Measurements from ENCODE around the gene GABBR2. TPM values are rescaled to one million over a fixed set of nuclear protein-coding genes. Genes with fewer than 3 reads are reported as not detected.

Gene GABBR2
- total RNA-seq, 2 experiments from 2014 or later = not detected

DNA sequence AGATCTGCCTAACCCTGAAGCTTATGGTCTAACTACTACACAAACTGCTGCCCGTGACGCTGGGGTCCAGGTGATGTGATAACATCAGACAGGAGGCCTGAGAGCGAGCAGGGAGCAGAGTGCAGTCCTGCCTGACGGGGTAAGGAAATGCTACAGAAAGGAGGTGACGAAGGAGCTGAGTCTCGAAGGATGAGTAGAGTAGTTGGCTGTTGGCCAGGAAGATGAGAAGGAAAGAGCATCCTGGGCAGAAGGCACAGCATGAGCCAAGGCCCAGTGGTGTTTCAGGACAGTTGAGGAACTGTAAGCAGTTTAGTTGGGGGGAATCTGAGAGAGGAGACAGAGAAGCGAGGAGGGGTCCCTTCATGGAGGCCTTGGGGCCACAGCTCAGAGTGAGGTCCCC is 317.3 kb downstream of the GABBR2 start:
- Histone ChIP-seq H3K9me2 (ENCODE audit: insufficient read depth, low read length) (no peaks in the 10 kb centered on the region), H3K4me3 (ENCODE audit: low read depth, low read length, poor library complexity, severe bottlenecking) (no peak overlapping the region), H4K20me1 (ENCODE audit: insufficient read depth, low read length) (no peaks in the 10 kb centered on the region), H2AFZ (ENCODE audit: low read length) (no peak overlapping the region), H3K9me3 (ENCODE audit: low read length) (no peaks in the 10 kb centered on the region), H3K79me2 (ENCODE audit: insufficient read depth, low read depth, low read length) (no peaks in the 10 kb centered on the region), H3K4me1 (ENCODE audit: insufficient read depth, low read length, poor library complexity, severe bottlenecking) (no peaks in the 10 kb centered on the region), H3K36me3 (ENCODE audit: insufficient read depth, low read length) (no peaks in the 10 kb centered on the region), H3K4me2 (ENCODE audit: low read length) (no peak overlapping the region), H3K27ac (ENCODE audit: low read depth, low read length, poor library complexity, severe bottlenecking) (no peak overlapping the region)
- intact Hi-C loops (cut with micrococcal nuclease; ENCODE audit: unreplicated experiment) = loop anchor here (2.0 kb wide), 1 partner anchor 51 kb away; no protein-coding TSS in a partner anchor
- DNase-seq (ENCODE audit: low spot score) = no peak
- no TSS peak for BruUV-seq (replicated peaks)
- ChIA-PET POLR2A (no interaction called here), CTCF (ENCODE audit: unreplicated experiment) (interaction anchor here (0.6 kb wide), 1 partner anchor 12 kb away, joined by 3 read pairs; no protein-coding TSS in a partner anchor)
- TF ChIP-seq, protein P1, sequence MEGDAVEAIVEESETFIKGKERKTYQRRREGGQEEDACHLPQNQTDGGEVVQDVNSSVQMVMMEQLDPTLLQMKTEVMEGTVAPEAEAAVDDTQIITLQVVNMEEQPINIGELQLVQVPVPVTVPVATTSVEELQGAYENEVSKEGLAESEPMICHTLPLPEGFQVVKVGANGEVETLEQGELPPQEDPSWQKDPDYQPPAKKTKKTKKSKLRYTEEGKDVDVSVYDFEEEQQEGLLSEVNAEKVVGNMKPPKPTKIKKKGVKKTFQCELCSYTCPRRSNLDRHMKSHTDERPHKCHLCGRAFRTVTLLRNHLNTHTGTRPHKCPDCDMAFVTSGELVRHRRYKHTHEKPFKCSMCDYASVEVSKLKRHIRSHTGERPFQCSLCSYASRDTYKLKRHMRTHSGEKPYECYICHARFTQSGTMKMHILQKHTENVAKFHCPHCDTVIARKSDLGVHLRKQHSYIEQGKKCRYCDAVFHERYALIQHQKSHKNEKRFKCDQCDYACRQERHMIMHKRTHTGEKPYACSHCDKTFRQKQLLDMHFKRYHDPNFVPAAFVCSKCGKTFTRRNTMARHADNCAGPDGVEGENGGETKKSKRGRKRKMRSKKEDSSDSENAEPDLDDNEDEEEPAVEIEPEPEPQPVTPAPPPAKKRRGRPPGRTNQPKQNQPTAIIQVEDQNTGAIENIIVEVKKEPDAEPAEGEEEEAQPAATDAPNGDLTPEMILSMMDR (conservative IDR thresholded peaks at IDR 0.05; ENCODE audit: low read length) = no peak

DNA sequence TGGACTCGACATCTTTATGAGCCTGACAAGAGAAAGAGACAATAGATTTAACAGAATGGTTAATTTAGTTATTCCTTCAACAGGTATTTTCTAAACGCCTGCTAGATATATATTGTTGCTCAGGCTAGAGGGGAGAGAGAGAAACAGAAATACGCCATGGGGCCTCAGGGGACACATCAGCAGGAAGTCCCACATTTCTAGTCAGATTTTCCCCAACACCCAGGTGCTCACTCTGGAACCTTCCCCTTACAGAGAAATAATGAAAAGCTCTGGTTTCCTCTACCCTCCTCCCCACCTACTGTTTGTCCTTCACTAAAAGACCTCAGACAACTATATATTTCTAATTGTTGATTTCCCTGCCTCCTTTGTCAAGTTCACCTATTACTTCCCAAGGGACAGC is 323.0 kb downstream of the GABBR2 start:
- Histone ChIP-seq H3K27ac (ENCODE audit: low read depth, low read length, poor library complexity, severe bottlenecking) (no peak overlapping the region), H3K4me1 (ENCODE audit: insufficient read depth, low read length, poor library complexity, severe bottlenecking) (peaks cover 10% of the 10 kb centered on the region), H4K20me1 (ENCODE audit: insufficient read depth, low read length) (no peaks in the 10 kb centered on the region), H3K79me2 (ENCODE audit: insufficient read depth, low read depth, low read length) (no peaks in the 10 kb centered on the region), H3K4me2 (ENCODE audit: low read length) (no peak overlapping the region), H2AFZ (ENCODE audit: low read length) (no peak overlapping the region), H3K9me3 (ENCODE audit: low read length) (no peaks in the 10 kb centered on the region), H3K9me2 (ENCODE audit: insufficient read depth, low read length) (no peaks in the 10 kb centered on the region), H3K36me3 (ENCODE audit: insufficient read depth, low read length) (no peaks in the 10 kb centered on the region), H3K4me3 (ENCODE audit: low read depth, low read length, poor library complexity, severe bottlenecking) (no peak overlapping the region)
- BruUV-seq (replicated peaks) = no TSS peak
- intact Hi-C loops (cut with micrococcal nuclease; ENCODE audit: unreplicated experiment) = no loop called here
- DNase-seq (ENCODE audit: low spot score) = peak; percentile 18
- CTCF ChIA-PET (ENCODE audit: unreplicated experiment) = no interaction called here
- TF ChIP-seq EZH2phosphoT487 (IDR thresholded peaks at IDR 0.05; ENCODE audit: borderline replicate concordance, low read depth, low read length) = no peak
- TF ChIP-seq, protein P1 (conservative IDR thresholded peaks at IDR 0.05; ENCODE audit: low read length) = no peak
- POLR2A ChIA-PET = interaction anchor here (0.7 to 1.0 kb wide), 3 partner anchors 57 to 1903 kb away, joined by 3 read pairs; no protein-coding TSS in a partner anchor

DNA sequence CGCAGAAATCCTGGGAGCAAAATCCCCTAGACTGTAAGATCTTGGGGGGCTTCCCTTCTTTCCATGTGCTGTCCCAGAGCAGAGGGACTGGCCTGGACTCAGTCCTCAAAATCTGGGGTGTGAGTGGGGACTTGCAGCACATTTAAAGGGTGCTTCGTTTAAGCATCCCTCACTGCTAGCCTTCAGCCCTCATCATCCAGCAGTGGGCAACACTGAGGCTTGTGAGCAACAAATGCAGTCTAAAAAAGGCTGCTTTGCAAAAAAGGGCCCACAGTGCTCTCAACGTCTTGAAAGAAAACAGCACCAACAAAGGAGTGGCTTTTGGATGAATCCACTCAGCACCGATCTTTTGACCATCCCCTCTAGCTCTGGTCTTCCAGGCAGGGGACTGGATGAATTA is 325.0 kb downstream of the GABBR2 start:
- intact Hi-C loops (cut with micrococcal nuclease; ENCODE audit: unreplicated experiment) = no loop called here
- BruUV-seq (replicated peaks) = no TSS peak
- CTCF ChIA-PET (ENCODE audit: unreplicated experiment) = interaction anchor here (0.5 kb wide), 1 partner anchor 26 kb away, joined by 3 read pairs; no protein-coding TSS in a partner anchor
- H2AFZ ChIP-seq (ENCODE audit: low read length) = no peak overlapping the region
- peaks cover 25% of the 10 kb centered on the region for H3K4me1 ChIP-seq (ENCODE audit: insufficient read depth, low read length, poor library complexity, severe bottlenecking)
- DNase-seq (ENCODE audit: low spot score) = no peak
- no peaks in the 10 kb centered on the region for H3K9me2 ChIP-seq (ENCODE audit: insufficient read depth, low read length)
- H4K20me1 ChIP-seq (ENCODE audit: insufficient read depth, low read length) = no peaks in the 10 kb centered on the region
- no peak overlapping the region for H3K27ac ChIP-seq (ENCODE audit: low read depth, low read length, poor library complexity, severe bottlenecking)
- POLR2A ChIA-PET = no interaction called here
- TF ChIP-seq, protein P1 (conservative IDR thresholded peaks at IDR 0.05; ENCODE audit: low read length) = 0 out of 2 replicates have a peak, but pooled peaks have one; percentile 22
- no peak for TF ChIP-seq EZH2phosphoT487 (IDR thresholded peaks at IDR 0.05; ENCODE audit: borderline replicate concordance, low read depth, low read length)
- H3K9me3 ChIP-seq (ENCODE audit: low read length) = no peaks in the 10 kb centered on the region
- H3K4me3 ChIP-seq (ENCODE audit: low read depth, low read length, poor library complexity, severe bottlenecking) = no peak overlapping the region
- no peaks in the 10 kb centered on the region for H3K36me3 ChIP-seq (ENCODE audit: insufficient read depth, low read length)
- no peaks in the 10 kb centered on the region for H3K79me2 ChIP-seq (ENCODE audit: insufficient read depth, low read depth, low read length)
- no peak overlapping the region for H3K4me2 ChIP-seq (ENCODE audit: low read length)
